ENCODE measurements around the gene ENOX2. TPM values are rescaled to one million over a fixed set of nuclear protein-coding genes. Genes with fewer than 3 reads are reported as not detected.

The ENOX2 gene
- total RNA-seq, 1 donor from 2014 or later, result 13.6 TPM

GRCh38 chrX:130738638-130739195, 164.3 kb downstream of the ENOX2 start:
- Mint-ChIP-seq H3K27me3 (ENCODE audit: unreplicated experiment) (no peaks in the 10 kb centered on the region), H3K36me3 (ENCODE audit: unreplicated experiment) (no peaks in the 10 kb centered on the region), H3K4me3 (ENCODE audit: unreplicated experiment) (no peak overlapping the region), H3K27ac (ENCODE audit: unreplicated experiment) (no peak overlapping the region), H3K9me3 (ENCODE audit: unreplicated experiment) (no peaks in the 10 kb centered on the region), H3K4me1 (ENCODE audit: unreplicated experiment) (peaks cover 4% of the 10 kb centered on the region)
- TF ChIP-seq CTCF (IDR thresholded peaks at IDR 0.05), result no peak
- no peak for DNase-seq (ENCODE audit: extremely low spot score, unreplicated experiment)

- no peak for TF ChIP-seq CTCF (IDR thresholded peaks at IDR 0.05)
- H3K4me1 Mint-ChIP-seq (ENCODE audit: unreplicated experiment), result no peaks in the 10 kb centered on the region
- H3K4me3 Mint-ChIP-seq (ENCODE audit: unreplicated experiment), result no peak overlapping the region
- H3K36me3 Mint-ChIP-seq (ENCODE audit: unreplicated experiment), result no peaks in the 10 kb centered on the region
- DNase-seq (ENCODE audit: extremely low spot score, unreplicated experiment), result no peak
- no peaks in the 10 kb centered on the region for H3K27me3 Mint-ChIP-seq (ENCODE audit: unreplicated experiment)
- H3K9me3 Mint-ChIP-seq (ENCODE audit: unreplicated experiment), result peaks cover 22% of the 10 kb centered on the region
- no peak overlapping the region for H3K27ac Mint-ChIP-seq (ENCODE audit: unreplicated experiment)
Observed at GRCh38 chrX:130734713-130735112, 168.3 kb downstream of the ENOX2 start.

GRCh38 chrX:130728208-130728607, 174.8 kb downstream of the ENOX2 start:
- peaks cover 35% of the 10 kb centered on the region for H3K9me3 Mint-ChIP-seq (ENCODE audit: unreplicated experiment)
- no peaks in the 10 kb centered on the region for H3K36me3 Mint-ChIP-seq (ENCODE audit: unreplicated experiment)
- no peak overlapping the region for H3K4me3 Mint-ChIP-seq (ENCODE audit: unreplicated experiment)
- DNase-seq (ENCODE audit: extremely low spot score, unreplicated experiment), result no peak
- no peak overlapping the region for H3K27ac Mint-ChIP-seq (ENCODE audit: unreplicated experiment)
- no peak for TF ChIP-seq CTCF (IDR thresholded peaks at IDR 0.05)
- H3K4me1 Mint-ChIP-seq (ENCODE audit: unreplicated experiment), result no peaks in the 10 kb centered on the region
- no peaks in the 10 kb centered on the region for H3K27me3 Mint-ChIP-seq (ENCODE audit: unreplicated experiment)

- DNase-seq (ENCODE audit: extremely low spot score, unreplicated experiment), result no peak
- H3K36me3 Mint-ChIP-seq (ENCODE audit: unreplicated experiment), result no peaks in the 10 kb centered on the region
- H3K4me3 Mint-ChIP-seq (ENCODE audit: unreplicated experiment), result no peak overlapping the region
- TF ChIP-seq CTCF (IDR thresholded peaks at IDR 0.05), result no peak
- H3K4me1 Mint-ChIP-seq (ENCODE audit: unreplicated experiment), result no peaks in the 10 kb centered on the region
- no peak overlapping the region for H3K27ac Mint-ChIP-seq (ENCODE audit: unreplicated experiment)
- no peaks in the 10 kb centered on the region for H3K27me3 Mint-ChIP-seq (ENCODE audit: unreplicated experiment)
- peaks cover 26% of the 10 kb centered on the region for H3K9me3 Mint-ChIP-seq (ENCODE audit: unreplicated experiment)
Observed at GRCh38 chrX:130726661-130727060, 176.3 kb downstream of the ENOX2 start.

- Mint-ChIP-seq H3K4me3 (ENCODE audit: unreplicated experiment) (no peak overlapping the region), H3K4me1 (ENCODE audit: unreplicated experiment) (no peaks in the 10 kb centered on the region), H3K27me3 (ENCODE audit: unreplicated experiment) (no peaks in the 10 kb centered on the region), H3K9me3 (ENCODE audit: unreplicated experiment) (peaks cover 20% of the 10 kb centered on the region), H3K36me3 (ENCODE audit: unreplicated experiment) (no peaks in the 10 kb centered on the region), H3K27ac (ENCODE audit: unreplicated experiment) (no peak overlapping the region)
- TF ChIP-seq CTCF (IDR thresholded peaks at IDR 0.05), result no peak
- no peak for DNase-seq (ENCODE audit: extremely low spot score, unreplicated experiment)
Observed at GRCh38 chrX:130725519-130725918, 177.5 kb downstream of the ENOX2 start.

All from osteocyte (in vitro differentiated cells).